WTC11 (cell line): ENCODE measurements around the gene OVOL2. TPM values are rescaled to one million over a fixed set of nuclear protein-coding genes. Genes with fewer than 3 reads are reported as not detected.
"Not testable (repeated sequence)": the region's sequence is repeated elsewhere in the genome, so short reads cannot be mapped to it uniquely, and the experiment has no call there.

Experiments used
- ATAC-seq: fragments of 200-7000 bp; cut with Tn5 transposase; 2 replicates; pipeline ENCODE4 v1.10.0; 2021; ENCODE audit warnings: mild to moderate bottlenecking, moderate library complexity
- CTCF ChIA-PET: fragments of 300-600 bp; sonication (Branson Sonifier 250); formaldehyde crosslinking; loops from one replicate; lab custom pipeline; 2021; ENCODE audit warnings: antibody characterized with exemption; lab: Charles Lee
- POLR2A ChIA-PET: fragments of 350-600 bp; sonication (Branson Sonifier 250); formaldehyde crosslinking; loops from one replicate; lab custom pipeline; 2021; ENCODE audit warnings: antibody characterized with exemption; lab: Charles Lee
- DNase-seq: peaks from one replicate; pipeline ENCODE4 v3.0.0; 2021; ENCODE audit warnings: low spot score
- H3K27ac Mint-ChIP-seq: 2 replicates; pipeline ENCODE4 v1.8.0; 2021; ENCODE audit warnings: mixed read lengths
- H3K27me3 Mint-ChIP-seq: 2 replicates; pipeline ENCODE4 v1.8.0; 2021; ENCODE audit warnings: low read depth, mild to moderate bottlenecking, moderate library complexity, mixed read lengths
- H3K36me3 Mint-ChIP-seq: 2 replicates; pipeline ENCODE4 v1.8.0; 2021; ENCODE audit warnings: mixed read lengths
- H3K4me1 Mint-ChIP-seq: 2 replicates; pipeline ENCODE4 v1.8.0; 2022; ENCODE audit warnings: mixed read lengths
- H3K4me3 Mint-ChIP-seq: 2 replicates; pipeline ENCODE4 v1.8.0; 2021; ENCODE audit warnings: mild to moderate bottlenecking, moderate library complexity, mixed read lengths
- H3K9me3 Mint-ChIP-seq: 2 replicates; pipeline ENCODE4 v1.8.0; 2021; ENCODE audit warnings: mixed read lengths
- ATF6 ChIP-seq: sonication (generic); formaldehyde crosslinking; IDR thresholded peaks from 2 replicates; pipeline ENCODE4 v1.8.1; 2023; ENCODE audit warnings: mild to moderate bottlenecking, missing genetic modification reagents
- CTCF ChIP-seq: fragments of 200-600 bp; IDR thresholded peaks from 2 replicates; pipeline ENCODE4 v1.8.0; 2022; ENCODE audit warnings: antibody characterized with exemption
- ELF4 ChIP-seq: sonication (generic); formaldehyde crosslinking; IDR thresholded peaks from 2 replicates; pipeline ENCODE4 v1.8.1; 2022; ENCODE audit warnings: low read depth, mild to moderate bottlenecking, moderate library complexity, missing genetic modification reagents
- NFATC4 ChIP-seq: fragments of 250-450 bp; sonication (Bioruptor Pico); IDR thresholded peaks from 2 replicates; pipeline ENCODE4 v1.9.0; 2021; ENCODE audit warnings: mild to moderate bottlenecking
- NFE2L1 ChIP-seq: sonication (generic); formaldehyde crosslinking; IDR thresholded peaks from 2 replicates; pipeline ENCODE4 v1.8.1; 2023; ENCODE audit warnings: missing genetic modification reagents
- NR1H2 ChIP-seq: sonication (generic); formaldehyde crosslinking; IDR thresholded peaks from 2 replicates; pipeline ENCODE4 v1.9.0; 2021; ENCODE audit warnings: mild to moderate bottlenecking, moderate library complexity, missing genetic modification reagents
- RELA ChIP-seq: sonication (generic); formaldehyde crosslinking; IDR thresholded peaks from 2 replicates; pipeline ENCODE4 v1.8.1; 2022; ENCODE audit warnings: missing genetic modification reagents, mild to moderate bottlenecking, borderline replicate concordance
- RORB ChIP-seq: fragments of 250-450 bp; sonication (Bioruptor Pico); IDR thresholded peaks from 2 replicates; pipeline ENCODE4 v1.9.0; 2021; ENCODE audit warnings: mild to moderate bottlenecking
- SP1 ChIP-seq: sonication (generic); formaldehyde crosslinking; conservative IDR thresholded peaks from 2 replicates; pipeline ENCODE4 v1.8.1; 2022; ENCODE audit warnings: missing genetic modification reagents
- STAT6 ChIP-seq: sonication (generic); formaldehyde crosslinking; conservative IDR thresholded peaks from 2 replicates; pipeline ENCODE4 v1.8.1; 2023; ENCODE audit warnings: mild to moderate bottlenecking, low read depth, missing genetic modification reagents, moderate library complexity
- ZNF263 ChIP-seq: sonication (generic); formaldehyde crosslinking; IDR thresholded peaks from 2 replicates; pipeline ENCODE4 v1.8.1; 2022; ENCODE audit warnings: low read depth, mild to moderate bottlenecking, moderate library complexity, missing genetic modification reagents
- total RNA-seq: library from RNA; stranded (reverse); gene quantifications from 3 replicates; pipeline ENCODE4 v1.2.3, GENCODE V29; 2021

OVOL2 gene
- total RNA-seq, 1 experiment from 2014 or later: 9.8 TPM

GRCh38 chr20:18031050-18031449 lies 26.7 kb downstream of the OVOL2 start:
- CTCF ChIA-PET: no interaction called here
- Mint-ChIP-seq H3K27me3 (no peaks in the 10 kb centered on the region), H3K27ac (no peak overlapping the region), H3K36me3 (peaks cover 8% of the 10 kb centered on the region), H3K9me3 (no peaks in the 10 kb centered on the region), H3K4me1 (peaks cover 8% of the 10 kb centered on the region), H3K4me3 (no peak overlapping the region)
- DNase-seq: no peak
- no peak for ATAC-seq
- no peak for TF ChIP-seq CTCF
- no peak for TF ChIP-seq NFATC4
- POLR2A ChIA-PET: no interaction called here

- no peak overlapping the region for H3K4me3 Mint-ChIP-seq
- H3K27ac Mint-ChIP-seq: 0 out of 2 replicates have a peak overlapping the region, but pooled peaks have one; percentile 37
- no peaks in the 10 kb centered on the region for H3K9me3 Mint-ChIP-seq
- no peaks in the 10 kb centered on the region for H3K27me3 Mint-ChIP-seq
- ATAC-seq (no peak; the same call in none of the 2 replicates), DNase-seq (no peak)
- H3K36me3 Mint-ChIP-seq: peaks cover 8% of the 10 kb centered on the region
- peaks cover 8% of the 10 kb centered on the region for H3K4me1 Mint-ChIP-seq
- ChIA-PET POLR2A (no interaction called here), CTCF (interaction anchor here (1.0 kb wide), 1 partner anchor 161 kb away, joined by 3 read pairs; no protein-coding TSS in a partner anchor)
- TF ChIP-seq ATF6 (CRISPR knock-in tag) (no peak), ZNF263 (CRISPR knock-in tag) (no peak), ELF4 (CRISPR knock-in tag) (no peak), SP1 (CRISPR knock-in tag) (no peak), NFE2L1 (CRISPR knock-in tag) (no peak), NR1H2 (CRISPR knock-in tag) (no peak), RELA (CRISPR knock-in tag) (no peak), STAT6 (CRISPR knock-in tag) (no peak), CTCF (no peak), RORB (CRISPR knock-in tag) (no peak)
These were observed 27.7 kb downstream of the OVOL2 start for GRCh38 chr20:18030020-18030419.

- CTCF ChIA-PET, H3K27me3 Mint-ChIP-seq, ATAC-seq, DNase-seq, POLR2A ChIA-PET, H3K4me1 Mint-ChIP-seq, H3K36me3 Mint-ChIP-seq, H3K9me3 Mint-ChIP-seq, H3K27ac Mint-ChIP-seq, H3K4me3 Mint-ChIP-seq: not testable (repeated sequence)
These were observed 30.7 kb downstream of the OVOL2 start for GRCh38 chr20:18027011-18027410.
